Smooth muscle cell (in vitro differentiated cells): ENCODE measurements around the gene TBC1D4. TPM values are rescaled to one million over a fixed set of nuclear protein-coding genes. Genes with fewer than 3 reads are reported as not detected.

Experiments
- DNase-seq: peaks from one replicate; lab custom pipeline; 2025; ENCODE audit not compliant: unreplicated experiment; lab: John Stamatoyannopoulos, UW
- H2AFZ ChIP-seq: fragments of 200-600 bp; sonication (generic); 2 replicates; pipeline ENCODE4 v1.6.0; 2016; ENCODE audit warnings: antibody characterized with exemption, low read depth, mild to moderate bottlenecking
- H3F3A ChIP-seq: fragments of 200-600 bp; sonication (generic); 2 replicates; pipeline ENCODE4 v1.6.0; 2017; ENCODE audit warnings: antibody characterized with exemption, low read depth
- H3K27ac ChIP-seq: fragments of 200-600 bp; sonication (generic); 2 replicates; pipeline ENCODE4 v1.5.1; 2016; ENCODE audit warnings: low read depth, mild to moderate bottlenecking
- H3K27me3 ChIP-seq: fragments of 200-600 bp; sonication (generic); 2 replicates; pipeline ENCODE4 v1.6.1; 2016; ENCODE audit warnings: low read depth, mild to moderate bottlenecking
- H3K36me3 ChIP-seq: fragments of 200-600 bp; sonication (generic); 2 replicates; pipeline ENCODE4 v1.5.1; 2016; ENCODE audit warnings: low read depth
- H3K4me1 ChIP-seq: fragments of 200-600 bp; sonication (generic); 2 replicates; pipeline ENCODE4 v1.5.1; 2016; ENCODE audit warnings: low read depth
- H3K4me2 ChIP-seq: fragments of 200-600 bp; sonication (generic); 2 replicates; pipeline ENCODE4 v1.6.0; 2016; ENCODE audit warnings: mild to moderate bottlenecking
- H3K4me3 ChIP-seq: fragments of 200-600 bp; sonication (generic); 2 replicates; pipeline ENCODE4 v1.5.1; 2016; ENCODE audit warnings: mild to moderate bottlenecking
- H3K79me2 ChIP-seq: fragments of 200-600 bp; sonication (generic); 2 replicates; pipeline ENCODE4 v1.6.0; 2016; ENCODE audit warnings: low read depth, mild to moderate bottlenecking
- H3K9ac ChIP-seq: fragments of 200-600 bp; sonication (generic); 2 replicates; pipeline ENCODE4 v1.6.0; 2016; ENCODE audit warnings: low read depth
- H3K9me3 ChIP-seq: fragments of 200-600 bp; sonication (generic); replicated peaks from 2 replicates; pipeline ENCODE4 v1.5.1; 2016; ENCODE audit warnings: low read depth
- H4K20me1 ChIP-seq: fragments of 200-600 bp; sonication (generic); 2 replicates; pipeline ENCODE4 v1.6.0; 2016; ENCODE audit warnings: low read depth
- CTCF ChIP-seq: fragments of 200-600 bp; sonication (generic); IDR thresholded peaks from 2 replicates; pipeline ENCODE4 v1.5.1; 2017; ENCODE audit warnings: borderline replicate concordance, mild to moderate bottlenecking, antibody characterized with exemption; ENCODE audit not compliant: insufficient read depth, poor library complexity, severe bottlenecking
- WGBS: methylation state at CpG from one replicate; pipeline ENCODE4 v1.1.7; 2016; ENCODE audit warnings: low lambda C conversion rate; 5-methylcytosine and 5-hydroxymethylcytosine counted together
- polyA plus RNA-seq: library from polyadenylated mRNA; unstranded; fragments of >200 nt; fragmentation: Nextera tagmentation; extraction: Ambion mirVana; gene quantifications from 2 replicates; pipeline ENCODE4 v1.2.1, GENCODE V29; 2016
- total RNA-seq: library from RNA; depleted of rRNA; stranded (reverse); fragments of >200 nt; gene quantifications from 2 replicates; pipeline ENCODE4 v1.2.3, GENCODE V29; 2014

Gene TBC1D4
- total and polyA plus RNA-seq, 2 experiments from 2014 or later, result 7.7 to 21.9 TPM

- H3F3A ChIP-seq, result no peaks in the 10 kb centered on the region
- H3K27ac ChIP-seq, result no peak overlapping the region
- TF ChIP-seq CTCF, result no peak
- H3K4me1 ChIP-seq, result peaks cover 5% of the 10 kb centered on the region
- H2AFZ ChIP-seq, result no peak overlapping the region
- H3K9ac ChIP-seq, result no peak overlapping the region
- WGBS, result 91% methylated on average over 3 of the region's 3 CpGs
- H4K20me1 ChIP-seq, result no peaks in the 10 kb centered on the region
- no peaks in the 10 kb centered on the region for H3K27me3 ChIP-seq
- no peaks in the 10 kb centered on the region for H3K79me2 ChIP-seq
- H3K4me2 ChIP-seq, result peak overlapping the region; percentile 42
- H3K9me3 ChIP-seq, result no peaks in the 10 kb centered on the region
- peaks cover 8% of the 10 kb centered on the region for H3K36me3 ChIP-seq
- no peak for DNase-seq
- H3K4me3 ChIP-seq, result no peak overlapping the region
These were observed 154.8 kb downstream of the TBC1D4 start for GRCh38 chr13:75327135-75327510.

- Histone ChIP-seq H3K27me3 (no peaks in the 10 kb centered on the region), H3F3A (no peaks in the 10 kb centered on the region), H3K9me3 (no peaks in the 10 kb centered on the region), H3K79me2 (no peaks in the 10 kb centered on the region), H3K4me2 (peak overlapping the region; percentile 42), H3K4me3 (no peak overlapping the region), H3K36me3 (peaks cover 8% of the 10 kb centered on the region), H2AFZ (no peak overlapping the region), H3K4me1 (peaks cover 5% of the 10 kb centered on the region), H4K20me1 (no peaks in the 10 kb centered on the region), H3K9ac (no peak overlapping the region), H3K27ac (peak overlapping the region; percentile 6)
- no peak for DNase-seq
- WGBS, result 66% methylated on average over 21 of the region's 21 CpGs
- no peak for TF ChIP-seq CTCF
These were observed 155.5 kb downstream of the TBC1D4 start for GRCh38 chr13:75326173-75327134.

GRCh38 chr13:75325711-75326110, 156.3 kb downstream of the TBC1D4 start:
- H3K4me2 ChIP-seq, result no peak overlapping the region
- H4K20me1 ChIP-seq, result no peaks in the 10 kb centered on the region
- DNase-seq, result no peak
- no peak overlapping the region for H2AFZ ChIP-seq
- H3K4me1 ChIP-seq, result peaks cover 5% of the 10 kb centered on the region
- 76% methylated on average over 4 of the region's 4 CpGs for WGBS
- no peaks in the 10 kb centered on the region for H3K27me3 ChIP-seq
- H3K79me2 ChIP-seq, result no peaks in the 10 kb centered on the region
- no peak for TF ChIP-seq CTCF
- H3K36me3 ChIP-seq, result peaks cover 8% of the 10 kb centered on the region
- no peaks in the 10 kb centered on the region for H3K9me3 ChIP-seq
- no peak overlapping the region for H3K9ac ChIP-seq
- H3K27ac ChIP-seq, result no peak overlapping the region
- H3K4me3 ChIP-seq, result no peak overlapping the region
- no peaks in the 10 kb centered on the region for H3F3A ChIP-seq
